H1 (cell line): ENCODE data around the gene NAXD. TPM values are rescaled to one million over a fixed set of nuclear protein-coding genes. Genes with fewer than 3 reads are reported as not detected.
"Not testable (repeated sequence)": the region's sequence is repeated elsewhere in the genome, so short reads cannot be mapped to it uniquely, and the experiment has no call there.

Experiments
- CTCF ChIA-PET: fragments of 300-600 bp; sonication (Branson Sonifier 250); formaldehyde crosslinking; loops from one replicate; lab custom pipeline; 2021; ENCODE audit not compliant: partially characterized antibody; lab: Charles Lee
- POLR2A ChIA-PET: fragments of 300-600 bp; sonication (Branson Sonifier 250); formaldehyde crosslinking; loops from one replicate; lab custom pipeline; 2021; ENCODE audit warnings: inconsistent platforms; ENCODE audit not compliant: partially characterized antibody; lab: Charles Lee
- DNase-seq, 2 experiments: peaks; one replicate each; pipeline versions ENCODE4 v3.0.0 to v3.0.0-alpha.2; 2010 to 2022; ENCODE audit warnings: low spot score in 2 of 2, low read depth in 1 of 2, mixed read lengths in 1 of 2
- FAIRE-seq: peaks from 2 replicates; lab custom pipeline; 2011; peaks lifted over from hg19 to GRCh38; lab: Jason Lieb, UNC
- H2AFZ ChIP-seq: 2 replicates; pipeline ENCODE4 v1.8.1; 2012; ENCODE audit warnings: low read length, inconsistent platforms
- H2AK5ac ChIP-seq: 2 replicates; pipeline ENCODE4 v1.6.1; 2013; ENCODE audit warnings: low read depth, low read length
- H2BK120ac ChIP-seq: replicated peaks from 2 replicates; pipeline ENCODE3; 2013; ENCODE audit warnings: low read depth, low read length, inconsistent platforms
- H2BK12ac ChIP-seq: 2 replicates; pipeline ENCODE4 v1.6.1; 2013; ENCODE audit warnings: low read depth, low read length
- H2BK15ac ChIP-seq: 2 replicates; pipeline ENCODE4 v1.6.1; 2013; ENCODE audit warnings: low read length
- H2BK20ac ChIP-seq: 2 replicates; pipeline ENCODE4 v1.6.1; 2013; ENCODE audit warnings: low read length
- H2BK5ac ChIP-seq: 2 replicates; pipeline ENCODE4 v1.6.1; 2013; ENCODE audit warnings: low read depth, low read length
- H3K14ac ChIP-seq: 2 replicates; pipeline ENCODE4 v1.6.1; 2013; ENCODE audit warnings: inconsistent platforms; ENCODE audit not compliant: insufficient read length
- H3K18ac ChIP-seq: 2 replicates; pipeline ENCODE4 v1.6.1; 2013; ENCODE audit warnings: low read length; ENCODE audit errors: extremely low read depth
- H3K23ac ChIP-seq: 2 replicates; pipeline ENCODE4 v1.6.1; 2013; ENCODE audit warnings: inconsistent platforms; ENCODE audit not compliant: insufficient read length
- H3K23me2 ChIP-seq: 2 replicates; pipeline ENCODE4 v1.6.1; 2013; ENCODE audit warnings: low read depth, low read length
- H3K27ac ChIP-seq: 2 replicates; pipeline ENCODE4 v1.6.1; 2011; ENCODE audit warnings: low read depth, low read length, inconsistent platforms
- H3K27me3 ChIP-seq, 4 experiments: replicated peaks in 1 of 4; 1 replicate in 1 of 4; 2 replicates in 3 of 4; pipeline versions ENCODE4 v1.6.1 to v1.8.1; 2011 to 2013; ENCODE audit warnings: low read length in 3 of 4, mild to moderate bottlenecking in 3 of 4, inconsistent platforms in 2 of 4, mixed read lengths in 2 of 4, moderate library complexity in 1 of 4; ENCODE audit not compliant: control insufficient read depth in 3 of 4, insufficient read depth in 3 of 4; ENCODE audit errors: extremely low read depth in 1 of 4
- H3K36me3 ChIP-seq, 4 experiments: 2 replicates each; pipeline versions ENCODE4 v1.6.1 to v1.8.1; 2011 to 2013; ENCODE audit warnings: mild to moderate bottlenecking in 4 of 4, low read length in 3 of 4, moderate library complexity in 2 of 4, control low read depth in 1 of 4, inconsistent platforms in 1 of 4; ENCODE audit not compliant: insufficient read depth in 4 of 4, control insufficient read depth in 2 of 4
- H3K4ac ChIP-seq: replicated peaks from 2 replicates; pipeline ENCODE3; 2013; ENCODE audit warnings: low read length, low read depth, mixed read lengths, inconsistent platforms; ENCODE audit not compliant: insufficient read length
- H3K4me1 ChIP-seq, 4 experiments: replicated peaks in 1 of 4; 1 replicate in 1 of 4; 2 replicates in 3 of 4; pipeline versions ENCODE4 v1.6.1 to v1.8.1; 2011 to 2013; ENCODE audit warnings: low read length in 3 of 4, inconsistent platforms in 2 of 4, mixed read lengths in 1 of 4; ENCODE audit not compliant: insufficient read depth in 4 of 4, control insufficient read depth in 3 of 4
- H3K4me2 ChIP-seq, 2 experiments: 2 replicates each; pipeline versions ENCODE4 v1.6.1 to v1.8.1; 2011 to 2013; ENCODE audit warnings: low read depth in 2 of 2, low read length in 2 of 2, control low read depth in 1 of 2, inconsistent platforms in 1 of 2, mild to moderate bottlenecking in 1 of 2; ENCODE audit not compliant: insufficient read depth in 1 of 2
- H3K4me3 ChIP-seq, 4 experiments: fragments of 200-600, 300-600 bp in 1 of 4; sonication (generic), shearing (Covaris generic), sonication (Bioruptor Twin) in 1 of 4; 2 replicates each; pipeline versions ENCODE4 v1.5.1 to v1.8.1; 2011 to 2016; ENCODE audit warnings: low read length in 4 of 4, low read depth in 3 of 4, control low read depth in 2 of 4, inconsistent platforms in 2 of 4, mild to moderate bottlenecking in 2 of 4, mixed read lengths in 1 of 4, moderate library complexity in 1 of 4; ENCODE audit not compliant: insufficient read depth in 2 of 4; ENCODE audit errors: extremely low read depth in 1 of 4
- H3K56ac ChIP-seq: replicated peaks from 2 replicates; pipeline ENCODE3; 2013; ENCODE audit warnings: low read depth, mild to moderate bottlenecking, mixed read lengths, low read length, inconsistent platforms; ENCODE audit not compliant: insufficient read length
- H3K79me1 ChIP-seq: 2 replicates; pipeline ENCODE4 v1.6.1; 2013; ENCODE audit warnings: low read depth, low read length, control low read depth
- H3K79me2 ChIP-seq, 2 experiments: 2 replicates each; pipeline versions ENCODE4 v1.6.1 to v1.8.1; 2012 to 2013; ENCODE audit warnings: low read length in 2 of 2, mild to moderate bottlenecking in 2 of 2, inconsistent platforms in 1 of 2; ENCODE audit not compliant: insufficient read depth in 2 of 2, control insufficient read depth in 1 of 2
- H3K9ac ChIP-seq, 4 experiments: replicated peaks in 1 of 4; 1 replicate in 1 of 4; 2 replicates in 3 of 4; pipeline versions ENCODE4 v1.6.1 to v1.8.1; 2011 to 2013; ENCODE audit warnings: low read depth in 3 of 4, low read length in 3 of 4, control low read depth in 2 of 4, mild to moderate bottlenecking in 2 of 4, moderate library complexity in 2 of 4, inconsistent platforms in 1 of 4; ENCODE audit errors: extremely low read depth in 1 of 4
- H3K9me3 ChIP-seq, 2 experiments: 2 replicates each; pipeline versions ENCODE4 v1.6.1 to v1.8.1; 2012 to 2013; ENCODE audit warnings: mild to moderate bottlenecking in 2 of 2, moderate library complexity in 2 of 2, control low read depth in 1 of 2, inconsistent platforms in 1 of 2, low read depth in 1 of 2, low read length in 1 of 2, mixed read lengths in 1 of 2; ENCODE audit not compliant: insufficient read depth in 2 of 2
- H4K20me1 ChIP-seq, 2 experiments: replicated peaks in 1 of 2; 2 replicates each; pipeline versions ENCODE3 to v1.8.1; 2011 to 2013; ENCODE audit warnings: inconsistent platforms in 2 of 2, low read length in 2 of 2, mild to moderate bottlenecking in 1 of 2; ENCODE audit not compliant: insufficient read depth in 2 of 2, control insufficient read depth in 1 of 2
- H4K5ac ChIP-seq: 2 replicates; pipeline ENCODE4 v1.6.1; 2013; ENCODE audit warnings: low read length, low read depth, mixed read lengths, inconsistent platforms; ENCODE audit not compliant: insufficient read length
- H4K8ac ChIP-seq: 2 replicates; pipeline ENCODE4 v1.8.0; 2013; ENCODE audit warnings: mild to moderate bottlenecking, moderate library complexity, low read length, inconsistent platforms; ENCODE audit not compliant: insufficient read depth; ENCODE audit errors: extremely low read depth
- H4K91ac ChIP-seq: replicated peaks from 2 replicates; pipeline ENCODE3; 2013; ENCODE audit warnings: low read length, mixed read lengths, inconsistent platforms; ENCODE audit not compliant: insufficient read length
- WGBS, 2 experiments: shearing (Covaris generic) in 1 of 2; methylation state at CpG; one replicate each; pipeline versions ENCODE4 v1.1.6 to v1.1.7; 2013 to 2015; ENCODE audit warnings: low lambda C conversion rate in 2 of 2, mixed read lengths in 2 of 2, inconsistent platforms in 1 of 2, low coverage in 1 of 2, missing lambda C conversion rate in 1 of 2; ENCODE audit not compliant: insufficient replicate concordance in 2 of 2, insufficient coverage in 1 of 2, insufficient read length in 1 of 2; ENCODE audit errors: extremely low coverage in 1 of 2, missing lambda C conversion rate in 1 of 2; 5-methylcytosine and 5-hydroxymethylcytosine counted together
- polyA plus RNA-seq, 7 experiments: library from polyadenylated mRNA; depleted of rRNA in 3 of 7; stranded (reverse) in 5 of 7; unstranded in 2 of 7; fragments of >200 nt in 5 of 7; fragments of 200-250 nt in 2 of 7; gene quantifications; 1 replicate in 5 of 7; 2 replicates in 1 of 7; 4 replicates in 1 of 7; pipeline versions ENCODE4 v1.2.1 to v1.2.3, GENCODE V29; 2011 to 2013; ENCODE audit warnings: missing spikeins in 2 of 7, mixed read lengths in 2 of 7
- total RNA-seq: library from RNA; stranded (reverse); fragmentation: NEBNext Ultra II Directional; extraction: Animal tissue kit (Norgen Biotek cat#: 25700); gene quantifications from 2 replicates; pipeline ENCODE4 v1.2.1, GENCODE V29; 2021

NAXD gene
- total and polyA plus RNA-seq, 2 of the 8 experiments (the other 6 are each of a cell fraction or from before 2014, with no cell fraction given), result 25.4 to 35.5 TPM

- H4K20me1 ChIP-seq, H3K36me3 ChIP-seq, H3K4me3 ChIP-seq, H4K91ac ChIP-seq, H3K9ac ChIP-seq, H2BK15ac ChIP-seq, H2BK5ac ChIP-seq, H3K14ac ChIP-seq, POLR2A ChIA-PET, H3K27ac ChIP-seq, H3K4me1 ChIP-seq, H3K18ac ChIP-seq, DNase-seq, H3K4ac ChIP-seq, CTCF ChIA-PET, H2BK120ac ChIP-seq, H3K79me1 ChIP-seq, H3K23ac ChIP-seq, H4K8ac ChIP-seq, H2AK5ac ChIP-seq, H3K4me2 ChIP-seq, H2BK12ac ChIP-seq, H2AFZ ChIP-seq, H4K5ac ChIP-seq, H3K23me2 ChIP-seq, H3K79me2 ChIP-seq, H3K27me3 ChIP-seq, H3K56ac ChIP-seq, FAIRE-seq, H3K9me3 ChIP-seq, H2BK20ac ChIP-seq: not testable (repeated sequence)
- WGBS, 2 experiments, result no CpG with 5 or more reads among the region's 33 CpGs
These were observed 9.1 kb upstream of the NAXD start for GRCh38 chr13:110606281-110606680.
